CD14-positive monocyte (primary cell): ENCODE measurements around the gene NFAM1. TPM values are rescaled to one million over a fixed set of nuclear protein-coding genes. Genes with fewer than 3 reads are reported as not detected.

ENCODE experiments used
- DNase-seq, 3 donors: peaks; one replicate each; pipeline ENCODE4 v3.0.0-alpha.2; 2011 to 2022
- H2AFZ ChIP-seq: 2 replicates; pipeline ENCODE4 v1.6.0; 2012; ENCODE audit warnings: mild to moderate bottlenecking, low read depth, low read length, inconsistent platforms; ENCODE audit not compliant: insufficient read depth, poor library complexity, severe bottlenecking
- H3K27ac ChIP-seq, 2 donors: 1 replicate in 1 of 2; 2 replicates in 1 of 2; pipeline ENCODE4 v1.5.1; 2012 to 2013; ENCODE audit warnings: low read length in 2 of 2, control low read depth in 1 of 2, inconsistent platforms in 1 of 2, low read depth in 1 of 2, mild to moderate bottlenecking in 1 of 2
- H3K27me3 ChIP-seq, 2 donors: one replicate each; pipeline versions ENCODE4 v1.6.0 to v1.6.1; 2011 to 2013; ENCODE audit warnings: low read length in 2 of 2; ENCODE audit not compliant: control insufficient read depth in 2 of 2, insufficient read depth in 2 of 2
- H3K36me3 ChIP-seq, 2 donors: replicated peaks in 1 of 2; 1 replicate in 1 of 2; 2 replicates in 1 of 2; pipeline versions ENCODE4 v1.5.1 to v1.6.1; 2012 to 2013; ENCODE audit warnings: low read length in 2 of 2, control low read depth in 1 of 2, inconsistent platforms in 1 of 2, mild to moderate bottlenecking in 1 of 2; ENCODE audit not compliant: insufficient read depth in 2 of 2, control insufficient read depth in 1 of 2
- H3K4me1 ChIP-seq, 2 donors: 1 replicate in 1 of 2; 2 replicates in 1 of 2; pipeline versions ENCODE4 v1.5.1 to v1.6.1; 2012 to 2013; ENCODE audit warnings: low read length in 2 of 2, control low read depth in 1 of 2, inconsistent platforms in 1 of 2, mild to moderate bottlenecking in 1 of 2, moderate library complexity in 1 of 2; ENCODE audit not compliant: insufficient read depth in 2 of 2, control insufficient read depth in 1 of 2
- H3K4me2 ChIP-seq: replicated peaks from 2 replicates; pipeline ENCODE3; 2012; ENCODE audit warnings: low read length, moderate library complexity, mild to moderate bottlenecking; ENCODE audit not compliant: poor library complexity, severe bottlenecking; ENCODE audit errors: extremely low read depth
- H3K4me3 ChIP-seq, 3 experiments: fragments of 200-600 bp in 1 of 3; sonication (generic) in 1 of 3; replicated peaks in 1 of 3; 1 replicate in 2 of 3; 2 replicates in 1 of 3; pipeline ENCODE4 v1.5.1; 2011 to 2013; ENCODE audit warnings: low read length in 3 of 3, mild to moderate bottlenecking in 3 of 3, control low read depth in 2 of 3, low read depth in 2 of 3, inconsistent platforms in 1 of 3, moderate library complexity in 1 of 3
- H3K79me2 ChIP-seq: 2 replicates; pipeline ENCODE4 v1.6.0; 2012; ENCODE audit warnings: mild to moderate bottlenecking, control low read depth, inconsistent platforms, low read length, moderate library complexity; ENCODE audit not compliant: insufficient read depth
- H3K9ac ChIP-seq: 2 replicates; pipeline ENCODE4 v1.6.0; 2017; ENCODE audit warnings: low read length, mild to moderate bottlenecking; ENCODE audit not compliant: insufficient read depth, poor library complexity, severe bottlenecking
- H3K9me3 ChIP-seq, 2 donors: replicated peaks in 1 of 2; 1 replicate in 1 of 2; 2 replicates in 1 of 2; pipeline versions ENCODE4 v1.5.1 to v1.6.1; 2012 to 2013; ENCODE audit warnings: low read length in 2 of 2, control low read depth in 1 of 2; ENCODE audit not compliant: control insufficient read depth in 1 of 2, insufficient read depth in 1 of 2
- H4K20me1 ChIP-seq: 2 replicates; pipeline ENCODE4 v1.6.0; 2012; ENCODE audit warnings: mild to moderate bottlenecking, low read length, control low read depth, moderate library complexity; ENCODE audit not compliant: insufficient read depth
- H3K27ac Mint-ChIP-seq, 7 donors: one replicate each; pipeline ENCODE4 v1.8.0; 2020; ENCODE audit warnings: mild to moderate bottlenecking in 7 of 7, mixed read lengths in 7 of 7, moderate library complexity in 6 of 7, inconsistent platforms in 2 of 7
- H3K27me3 Mint-ChIP-seq, 3 donors: one replicate each; pipeline ENCODE4 v1.8.0; 2021 to 2022; ENCODE audit warnings: low read depth in 3 of 3, mild to moderate bottlenecking in 3 of 3, mixed read lengths in 3 of 3, moderate library complexity in 3 of 3, inconsistent platforms in 1 of 3
- H3K36me3 Mint-ChIP-seq, 2 donors: one replicate each; pipeline ENCODE4 v1.8.0; 2020; ENCODE audit warnings: mixed read lengths in 2 of 2, inconsistent platforms in 1 of 2, mild to moderate bottlenecking in 1 of 2
- H3K4me1 Mint-ChIP-seq: one replicate; pipeline ENCODE4 v1.8.0; 2020; ENCODE audit warnings: mild to moderate bottlenecking, mixed read lengths
- H3K4me3 Mint-ChIP-seq, 2 donors: one replicate each; pipeline ENCODE4 v1.8.0; 2020; ENCODE audit warnings: mild to moderate bottlenecking in 2 of 2, mixed read lengths in 2 of 2, moderate library complexity in 1 of 2
- H3K9me3 Mint-ChIP-seq, 7 donors: one replicate each; pipeline ENCODE4 v1.8.0; 2020 to 2022; ENCODE audit warnings: mixed read lengths in 7 of 7, mild to moderate bottlenecking in 6 of 7, moderate library complexity in 6 of 7, inconsistent platforms in 2 of 7
- CTCF ChIP-seq: fragments of 200-600 bp; IDR thresholded peaks from one replicate; pipeline ENCODE4 v1.8.0; 2022; ENCODE audit warnings: antibody characterized with exemption, mild to moderate bottlenecking
- WGBS: methylation state at CpG from one replicate; pipeline ENCODE4 v1.1.5; 2013; ENCODE audit warnings: missing lambda C conversion rate; ENCODE audit not compliant: insufficient coverage; 5-methylcytosine and 5-hydroxymethylcytosine counted together
- intact Hi-C, 2 donors: fragments of 100-400 bp; cut with micrococcal nuclease; formaldehyde crosslinking; loops; one replicate each; pipeline versions ENCODE4 v1.15.0 to v1.15.1; 2023
- polyA plus RNA-seq, 3 donors: library from polyadenylated mRNA; depleted of rRNA in 1 of 3; unstranded in 2 of 3; stranded (reverse) in 1 of 3; fragments of 300-500 nt in 2 of 3; fragments of >200 nt in 1 of 3; fragmentation: Illumina TruSeq in 2 of 3; gene quantifications; 1 replicate in 2 of 3; 2 replicates in 1 of 3; pipeline ENCODE4 v1.2.3, GENCODE V29; 2012 to 2021

The NFAM1 gene
- polyA plus RNA-seq, 3 donors = 36.0 to 71.0 (median 69.7) TPM

DNA sequence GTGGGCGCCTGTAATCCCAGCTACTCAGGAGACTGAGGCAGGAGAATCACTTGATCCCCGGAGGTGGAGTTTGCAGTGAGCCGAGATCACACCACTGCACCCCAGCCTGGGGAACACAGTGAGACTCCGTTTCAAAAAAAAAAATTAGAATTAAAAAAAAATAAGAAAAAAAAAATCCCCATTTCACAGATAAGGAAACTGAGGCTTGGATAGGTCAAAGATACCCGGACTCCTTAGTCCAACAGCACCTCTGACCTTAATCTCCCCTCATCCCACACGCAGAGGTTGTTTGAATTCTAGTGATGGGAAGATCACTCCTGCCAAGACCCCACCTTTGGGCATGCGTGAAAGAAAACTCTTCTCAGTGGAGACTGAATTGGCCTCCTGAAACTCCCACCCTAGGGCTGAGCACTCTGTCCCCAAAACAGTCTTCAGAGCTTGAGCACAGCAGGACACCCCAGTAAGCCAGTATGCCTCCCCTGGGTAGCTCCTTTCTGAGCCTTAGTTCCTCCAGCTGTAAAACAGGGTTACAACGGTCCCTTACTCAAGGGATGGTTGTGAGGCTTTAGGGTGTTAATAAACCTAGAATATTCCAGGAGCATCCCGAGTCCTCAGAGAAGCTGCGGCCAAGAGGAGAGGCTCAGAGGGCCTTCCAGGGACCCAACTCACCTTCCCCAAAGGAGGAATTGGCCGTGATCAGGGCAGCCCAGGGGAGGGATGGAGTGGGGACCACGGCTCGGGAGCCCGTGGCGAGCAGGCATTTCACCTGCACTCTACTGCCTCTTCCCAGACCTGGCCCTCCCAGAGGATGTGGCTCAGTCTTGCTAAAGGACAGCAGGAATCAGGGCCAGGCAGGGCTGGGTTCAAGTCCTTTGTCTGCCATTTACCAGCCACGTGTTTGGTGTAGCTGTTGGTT is 73.3 kb downstream of the NFAM1 start:
- no peaks in the 10 kb centered on the region for H3K9me3 ChIP-seq
- DNase-seq = no peak
- peaks cover 13 to 41% (median 18%) of the 10 kb centered on the region in 3 donors for H3K27me3 Mint-ChIP-seq
- no peaks in the 10 kb centered on the region for H3K36me3 ChIP-seq
- H4K20me1 ChIP-seq = no peaks in the 10 kb centered on the region
- no peak for TF ChIP-seq CTCF
- H3K9me3 Mint-ChIP-seq = peaks cover 0 to 2% (median 0%) of the 10 kb centered on the region in 7 donors
- H3K9ac ChIP-seq = no peak overlapping the region
- H3K36me3 Mint-ChIP-seq = no peaks in the 10 kb centered on the region
- no peaks in the 10 kb centered on the region for H3K4me1 ChIP-seq
- H3K27ac ChIP-seq = no peak overlapping the region
- H3K4me1 Mint-ChIP-seq = no peaks in the 10 kb centered on the region
- 88% methylated on average over 2 of the region's 16 CpGs for WGBS
- peaks cover 1 to 24% of the 10 kb centered on the region in 2 donors for H3K27me3 ChIP-seq
- no peak overlapping the region for H3K4me3 ChIP-seq
- H3K27ac Mint-ChIP-seq = no peak overlapping the region
- no peak overlapping the region for H3K4me3 Mint-ChIP-seq
- no peaks in the 10 kb centered on the region for H3K79me2 ChIP-seq
- no peak overlapping the region for H3K4me2 ChIP-seq
- intact Hi-C loops = no loop called here
- no peak overlapping the region for H2AFZ ChIP-seq

GRCh38 chr22:42357634-42358296 is 74.4 kb downstream of the NFAM1 start:
- Histone ChIP-seq H4K20me1 (no peaks in the 10 kb centered on the region), H3K9me3 (no peaks in the 10 kb centered on the region), H3K36me3 (no peaks in the 10 kb centered on the region), H2AFZ (no peak overlapping the region), H3K79me2 (no peaks in the 10 kb centered on the region), H3K4me3 (no peak overlapping the region), H3K4me2 (no peak overlapping the region), H3K27me3 (peaks cover 0 to 16% of the 10 kb centered on the region in 2 donors), H3K9ac (no peak overlapping the region), H3K4me1 (no peaks in the 10 kb centered on the region), H3K27ac (no peak overlapping the region)
- Mint-ChIP-seq H3K4me1 (no peaks in the 10 kb centered on the region), H3K4me3 (no peak overlapping the region), H3K36me3 (no peaks in the 10 kb centered on the region), H3K27ac (peak overlapping the region in 1 of 7 donors; percentile 18), H3K9me3 (peaks cover 0 to 2% (median 0%) of the 10 kb centered on the region in 7 donors), H3K27me3 (peaks cover 11 to 36% (median 11%) of the 10 kb centered on the region in 3 donors)
- TF ChIP-seq CTCF = no peak
- 96% methylated on average over 5 of the region's 8 CpGs for WGBS
- intact Hi-C loops = no loop called here
- no peak for DNase-seq
